ENCODE measurements around the gene UBL4B. TPM values are rescaled to one million over a fixed set of nuclear protein-coding genes. Genes with fewer than 3 reads are reported as not detected.
"Not testable (repeated sequence)": the region's sequence is repeated elsewhere in the genome, so short reads cannot be mapped to it uniquely, and the experiment has no call there.

UBL4B gene
- total RNA-seq, 1 donor from 2014 or later = not detected

- DNase-seq (ENCODE audit: low read depth) = peak; percentile 16
- TF ChIP-seq, protein P1, sequence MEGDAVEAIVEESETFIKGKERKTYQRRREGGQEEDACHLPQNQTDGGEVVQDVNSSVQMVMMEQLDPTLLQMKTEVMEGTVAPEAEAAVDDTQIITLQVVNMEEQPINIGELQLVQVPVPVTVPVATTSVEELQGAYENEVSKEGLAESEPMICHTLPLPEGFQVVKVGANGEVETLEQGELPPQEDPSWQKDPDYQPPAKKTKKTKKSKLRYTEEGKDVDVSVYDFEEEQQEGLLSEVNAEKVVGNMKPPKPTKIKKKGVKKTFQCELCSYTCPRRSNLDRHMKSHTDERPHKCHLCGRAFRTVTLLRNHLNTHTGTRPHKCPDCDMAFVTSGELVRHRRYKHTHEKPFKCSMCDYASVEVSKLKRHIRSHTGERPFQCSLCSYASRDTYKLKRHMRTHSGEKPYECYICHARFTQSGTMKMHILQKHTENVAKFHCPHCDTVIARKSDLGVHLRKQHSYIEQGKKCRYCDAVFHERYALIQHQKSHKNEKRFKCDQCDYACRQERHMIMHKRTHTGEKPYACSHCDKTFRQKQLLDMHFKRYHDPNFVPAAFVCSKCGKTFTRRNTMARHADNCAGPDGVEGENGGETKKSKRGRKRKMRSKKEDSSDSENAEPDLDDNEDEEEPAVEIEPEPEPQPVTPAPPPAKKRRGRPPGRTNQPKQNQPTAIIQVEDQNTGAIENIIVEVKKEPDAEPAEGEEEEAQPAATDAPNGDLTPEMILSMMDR (conservative IDR thresholded peaks at IDR 0.05; ENCODE audit: low read depth, low read length) = no peak
- no peak overlapping the region for H3K4me3 ChIP-seq (ENCODE audit: low read depth, low read length)
Measured at GRCh38 chr1:110076789-110077500, 35.3 kb upstream of the UBL4B start.

DNA sequence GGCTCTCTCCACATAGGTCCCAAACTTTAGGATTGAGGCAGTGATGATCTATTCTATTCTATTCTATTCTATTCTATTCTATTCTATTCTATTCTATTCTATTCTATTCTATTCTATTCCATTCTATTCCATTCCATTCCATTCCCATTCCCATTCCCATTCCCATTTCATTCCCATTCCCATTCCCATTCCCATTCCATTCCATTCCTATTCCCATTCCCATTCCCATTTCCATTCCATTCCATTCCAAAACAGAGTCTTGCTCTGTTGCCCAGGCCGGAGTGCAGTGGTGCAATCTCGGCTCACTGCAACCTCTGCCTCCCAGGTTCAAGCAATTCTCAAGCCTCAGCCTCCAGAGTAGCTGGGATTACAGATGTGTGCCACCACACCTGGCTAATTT is 32.2 kb upstream of the UBL4B start:
- DNase-seq (ENCODE audit: low read depth); H3K4me3 ChIP-seq (ENCODE audit: low read depth, low read length): not testable (repeated sequence)

GRCh38 chr1:110081061-110081460 is 31.2 kb upstream of the UBL4B start:
- TF ChIP-seq, protein P1 (conservative IDR thresholded peaks at IDR 0.05; ENCODE audit: low read depth, low read length) = no peak
- H3K4me3 ChIP-seq (ENCODE audit: low read depth, low read length) = no peak overlapping the region
- DNase-seq (ENCODE audit: low read depth) = no peak

DNA sequence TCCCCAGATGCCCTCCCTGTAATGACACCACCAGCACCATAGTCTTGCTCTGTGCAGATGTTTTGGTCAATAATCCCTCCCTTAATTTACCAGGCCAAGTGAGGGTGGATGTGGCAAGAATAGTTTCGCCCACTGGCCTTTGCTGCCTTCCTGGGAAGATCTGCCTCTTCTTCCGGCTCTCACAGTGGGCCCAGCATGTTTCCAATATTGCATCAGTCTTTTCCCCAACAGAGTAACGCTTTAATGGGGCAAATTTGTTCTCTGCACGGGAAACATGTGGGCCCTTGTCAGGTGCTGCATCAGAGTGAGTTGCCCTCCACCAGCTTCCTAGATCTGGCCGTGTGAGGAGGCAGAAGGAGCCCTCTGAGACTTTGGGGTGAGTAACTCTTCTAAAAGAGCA is 29.8 kb upstream of the UBL4B start:
- H3K4me3 ChIP-seq (ENCODE audit: low read depth, low read length) = no peak overlapping the region
- DNase-seq (ENCODE audit: low read depth) = no peak
- TF ChIP-seq, protein P1 (conservative IDR thresholded peaks at IDR 0.05; ENCODE audit: low read depth, low read length) = no peak

GRCh38 chr1:110083061-110083865 is 29.0 kb upstream of the UBL4B start:
- TF ChIP-seq, protein P1 (conservative IDR thresholded peaks at IDR 0.05; ENCODE audit: low read depth, low read length) = no peak
- DNase-seq (ENCODE audit: low read depth) = no peak
- H3K4me3 ChIP-seq (ENCODE audit: low read depth, low read length) = no peak overlapping the region

DNA sequence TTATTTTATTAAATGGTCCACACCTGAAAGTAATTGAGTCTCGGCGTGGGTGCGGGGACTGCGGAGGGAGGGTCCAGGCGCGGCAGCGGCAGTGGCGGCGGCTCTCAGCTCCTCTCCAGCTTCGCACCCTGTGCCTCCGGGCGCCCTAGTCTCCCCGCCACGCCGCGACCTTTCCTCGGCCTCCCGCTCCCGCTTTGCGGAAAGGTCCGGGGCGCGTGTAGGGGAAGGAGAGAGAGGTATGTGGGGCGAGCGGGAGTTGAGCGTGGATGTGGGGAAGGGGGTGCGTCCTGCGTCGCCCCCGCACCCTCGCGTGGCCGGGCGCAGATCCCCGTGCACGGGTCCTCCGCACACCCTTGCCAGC is 28.4 kb upstream of the UBL4B start:
- DNase-seq (ENCODE audit: low read depth) = no peak
- H3K4me3 ChIP-seq (ENCODE audit: low read depth, low read length) = no peak overlapping the region
- TF ChIP-seq, protein P1 (conservative IDR thresholded peaks at IDR 0.05; ENCODE audit: low read depth, low read length) = no peak

- no peak for DNase-seq (ENCODE audit: low read depth)
- peak overlapping the region; percentile 43 for H3K4me3 ChIP-seq (ENCODE audit: low read depth, low read length)
- TF ChIP-seq, protein P1 (conservative IDR thresholded peaks at IDR 0.05; ENCODE audit: low read depth, low read length) = no peak
Measured at GRCh38 chr1:110084227-110085078, 27.8 kb upstream of the UBL4B start.

All from epithelial cell of proximal tubule (primary cell).